Adrenal gland (tissue), 5 donors: ENCODE data around the gene NEU4.
"Not testable (repeated sequence)": the region's sequence is repeated elsewhere in the genome, so short reads cannot be mapped to it uniquely, and the experiment has no call there.

ENCODE experiments used
- POLR2A ChIP-seq, 2 donors: fragments of 450-650 bp; IDR thresholded peaks; one replicate each; pipeline ENCODE4 v1.6.1; 2017; ENCODE audit warnings: antibody characterized with exemption in 2 of 2, mild to moderate bottlenecking in 2 of 2, moderate library complexity in 1 of 2
- TF ChIP-seq, protein P1 (sequence below), 6 experiments: fragments of 450-650 bp in 4 of 6; fragments of 200-600 bp in 2 of 6; sonication (generic) in 1 of 6; IDR thresholded peaks; 1 replicate in 5 of 6; 2 replicates in 1 of 6; pipeline versions ENCODE4 v1.5.1 to v1.8.0; 2016 to 2021; ENCODE audit warnings: antibody characterized with exemption in 6 of 6, mild to moderate bottlenecking in 2 of 6, moderate library complexity in 1 of 6
- donor health status: DM: no; HTN: no; CAD: no.

DNA sequence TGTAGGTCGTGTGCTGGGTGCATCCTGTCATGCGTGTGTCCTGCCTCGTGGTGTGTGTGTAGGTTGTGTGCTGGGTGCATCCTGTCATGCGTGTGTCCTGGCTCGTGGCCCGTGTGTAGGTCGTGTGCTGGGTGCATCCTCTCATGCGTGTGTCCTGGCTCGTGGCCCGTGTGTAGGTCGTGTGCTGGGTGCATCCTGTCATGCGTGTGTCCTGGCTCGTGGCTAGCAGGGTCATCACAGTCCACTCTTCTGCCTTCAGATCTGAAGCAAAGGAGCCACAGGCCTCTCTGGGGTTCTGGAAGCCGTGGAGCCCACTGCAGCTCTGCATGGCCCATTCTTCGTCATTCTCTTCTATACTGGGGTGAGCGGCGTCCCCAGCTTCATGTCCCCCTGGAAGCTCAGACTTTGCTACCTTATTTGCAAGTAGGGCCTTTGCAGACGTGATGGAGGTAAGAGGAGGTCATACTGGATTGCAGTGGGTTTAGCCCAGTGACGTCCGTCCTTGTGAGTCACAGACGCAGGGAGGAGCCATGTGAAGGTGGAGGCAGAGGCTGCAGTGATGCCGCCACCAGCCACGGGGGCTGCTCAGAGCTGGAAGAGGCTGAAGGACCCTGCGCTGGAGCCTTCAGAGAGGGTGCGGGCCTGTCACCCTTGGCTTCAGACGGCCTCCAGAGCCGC is 11.1 kb downstream of the NEU4 start:
- TF ChIP-seq, protein P1, sequence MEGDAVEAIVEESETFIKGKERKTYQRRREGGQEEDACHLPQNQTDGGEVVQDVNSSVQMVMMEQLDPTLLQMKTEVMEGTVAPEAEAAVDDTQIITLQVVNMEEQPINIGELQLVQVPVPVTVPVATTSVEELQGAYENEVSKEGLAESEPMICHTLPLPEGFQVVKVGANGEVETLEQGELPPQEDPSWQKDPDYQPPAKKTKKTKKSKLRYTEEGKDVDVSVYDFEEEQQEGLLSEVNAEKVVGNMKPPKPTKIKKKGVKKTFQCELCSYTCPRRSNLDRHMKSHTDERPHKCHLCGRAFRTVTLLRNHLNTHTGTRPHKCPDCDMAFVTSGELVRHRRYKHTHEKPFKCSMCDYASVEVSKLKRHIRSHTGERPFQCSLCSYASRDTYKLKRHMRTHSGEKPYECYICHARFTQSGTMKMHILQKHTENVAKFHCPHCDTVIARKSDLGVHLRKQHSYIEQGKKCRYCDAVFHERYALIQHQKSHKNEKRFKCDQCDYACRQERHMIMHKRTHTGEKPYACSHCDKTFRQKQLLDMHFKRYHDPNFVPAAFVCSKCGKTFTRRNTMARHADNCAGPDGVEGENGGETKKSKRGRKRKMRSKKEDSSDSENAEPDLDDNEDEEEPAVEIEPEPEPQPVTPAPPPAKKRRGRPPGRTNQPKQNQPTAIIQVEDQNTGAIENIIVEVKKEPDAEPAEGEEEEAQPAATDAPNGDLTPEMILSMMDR (IDR thresholded peaks at IDR 0.05): not testable (repeated sequence)
- TF ChIP-seq POLR2A (IDR thresholded peaks at IDR 0.05): not testable (repeated sequence)
